OCI-LY1 (cell line): Measurements from ENCODE around the gene CNTN5.

Experiments used
- H2AFZ ChIP-seq: fragments of 200-600 bp; sonication (generic), shearing (Covaris generic); 2 replicates; pipeline ENCODE4 v1.6.0; 2014; ENCODE audit warnings: antibody characterized with exemption, mild to moderate bottlenecking, low read length
- H3F3A ChIP-seq: fragments of 200-600 bp; sonication (generic), shearing (Covaris generic); 2 replicates; pipeline ENCODE4 v1.6.0; 2014; ENCODE audit warnings: mild to moderate bottlenecking, antibody characterized with exemption, low read length, moderate library complexity; ENCODE audit not compliant: insufficient read depth
- H3K27ac ChIP-seq: fragments of 200-600 bp; sonication (generic); 2 replicates; pipeline ENCODE4 v1.5.1; 2014; ENCODE audit warnings: low read length, mixed run types, mild to moderate bottlenecking, low read depth; ENCODE audit not compliant: poor library complexity, severe bottlenecking
- H3K27me3 ChIP-seq: fragments of 200-600 bp; sonication (generic); 2 replicates; pipeline ENCODE4 v1.6.0; 2014; ENCODE audit warnings: antibody characterized with exemption, mild to moderate bottlenecking, low read length, moderate library complexity; ENCODE audit not compliant: insufficient read depth
- H3K36me3 ChIP-seq: fragments of 200-600 bp; sonication (generic); 2 replicates; pipeline ENCODE4 v1.6.1; 2014; ENCODE audit warnings: mild to moderate bottlenecking, antibody characterized with exemption, low read length, moderate library complexity, mixed read lengths; ENCODE audit not compliant: insufficient read depth
- H3K4me1 ChIP-seq: fragments of 200-600 bp; sonication (generic); 2 replicates; pipeline ENCODE4 v1.5.1; 2014; ENCODE audit warnings: mild to moderate bottlenecking, low read length, moderate library complexity; ENCODE audit not compliant: insufficient read depth, severe bottlenecking
- H3K4me2 ChIP-seq: fragments of 200-600 bp; sonication (generic), shearing (Covaris generic); 2 replicates; pipeline ENCODE4 v1.6.1; 2014; ENCODE audit warnings: low read length
- H3K4me3 ChIP-seq: fragments of 200-600 bp; sonication (generic); 2 replicates; pipeline ENCODE4 v1.5.1; 2014; ENCODE audit warnings: low read length, low read depth, mild to moderate bottlenecking, mixed read lengths; ENCODE audit not compliant: poor library complexity, severe bottlenecking
- H3K79me2 ChIP-seq: fragments of 200-600 bp; shearing (Covaris generic); 2 replicates; pipeline ENCODE4 v1.6.1; 2016; ENCODE audit warnings: mixed run types, low read length, mixed read lengths; ENCODE audit not compliant: insufficient read depth
- H3K9ac ChIP-seq: fragments of 200-600 bp; sonication (generic), shearing (Covaris generic); 2 replicates; pipeline ENCODE4 v1.6.1; 2014; ENCODE audit warnings: mild to moderate bottlenecking, low read length, mixed read lengths
- H3K9me2 ChIP-seq: fragments of 200-600 bp; sonication (generic), shearing (Covaris generic); 2 replicates; pipeline ENCODE4 v1.6.1; 2014; ENCODE audit warnings: low read depth, mild to moderate bottlenecking, low read length, mixed read lengths
- H3K9me3 ChIP-seq: fragments of 200-600 bp; shearing (Covaris generic); 2 replicates; pipeline ENCODE4 v1.6.1; 2014; ENCODE audit warnings: low read length, mixed read lengths
- H4K20me1 ChIP-seq: fragments of 200-600 bp; sonication (generic), shearing (Covaris generic); 2 replicates; pipeline ENCODE4 v1.6.0; 2016; ENCODE audit warnings: mild to moderate bottlenecking, low read length; ENCODE audit not compliant: insufficient read depth
- EZH2 ChIP-seq: fragments of 200-600 bp; sonication (generic), shearing (Covaris generic); IDR thresholded peaks from 2 replicates; pipeline ENCODE4 v1.8.0; 2017; ENCODE audit warnings: borderline replicate concordance, mixed run types, mild to moderate bottlenecking, antibody characterized with exemption, low read length, moderate library complexity, mixed read lengths
- TF ChIP-seq, protein P1 (sequence below): fragments of 200-600 bp; sonication (generic), shearing (Covaris generic); IDR thresholded peaks from 2 replicates; pipeline ENCODE4 v1.5.1; 2017; ENCODE audit warnings: mild to moderate bottlenecking, antibody characterized with exemption, low read length, moderate library complexity, mixed read lengths

Gene CNTN5

DNA sequence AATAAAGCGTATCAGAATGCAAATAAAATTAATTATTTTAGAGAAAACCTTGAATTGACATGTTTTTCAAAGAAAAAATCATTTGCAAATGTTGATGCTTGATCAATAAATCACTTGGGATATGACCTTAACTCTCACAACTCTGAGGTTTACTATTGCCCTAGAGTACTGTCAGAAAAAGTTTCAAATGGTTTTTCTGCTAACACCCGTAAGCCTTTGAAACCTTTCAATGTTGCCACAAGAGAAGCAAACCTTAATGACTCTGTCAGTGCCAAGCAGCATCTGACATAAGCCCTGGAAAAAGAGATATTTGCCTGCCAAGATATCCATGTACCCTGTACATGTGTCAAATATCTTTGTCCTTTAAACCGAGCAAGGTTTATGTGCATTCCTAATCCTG, 1282.1 kb downstream of the CNTN5 start:
- Histone ChIP-seq H3K4me3 (no peak overlapping the region), H3K9me3 (no peaks in the 10 kb centered on the region), H3K27me3 (no peaks in the 10 kb centered on the region), H3K9me2 (no peaks in the 10 kb centered on the region), H3K4me1 (no peaks in the 10 kb centered on the region), H3K79me2 (no peaks in the 10 kb centered on the region), H3K36me3 (no peaks in the 10 kb centered on the region), H3K9ac (no peak overlapping the region), H3F3A (no peaks in the 10 kb centered on the region), H3K27ac (no peak overlapping the region), H4K20me1 (no peaks in the 10 kb centered on the region), H2AFZ (no peak overlapping the region), H3K4me2 (no peak overlapping the region)
- TF ChIP-seq, protein P1, sequence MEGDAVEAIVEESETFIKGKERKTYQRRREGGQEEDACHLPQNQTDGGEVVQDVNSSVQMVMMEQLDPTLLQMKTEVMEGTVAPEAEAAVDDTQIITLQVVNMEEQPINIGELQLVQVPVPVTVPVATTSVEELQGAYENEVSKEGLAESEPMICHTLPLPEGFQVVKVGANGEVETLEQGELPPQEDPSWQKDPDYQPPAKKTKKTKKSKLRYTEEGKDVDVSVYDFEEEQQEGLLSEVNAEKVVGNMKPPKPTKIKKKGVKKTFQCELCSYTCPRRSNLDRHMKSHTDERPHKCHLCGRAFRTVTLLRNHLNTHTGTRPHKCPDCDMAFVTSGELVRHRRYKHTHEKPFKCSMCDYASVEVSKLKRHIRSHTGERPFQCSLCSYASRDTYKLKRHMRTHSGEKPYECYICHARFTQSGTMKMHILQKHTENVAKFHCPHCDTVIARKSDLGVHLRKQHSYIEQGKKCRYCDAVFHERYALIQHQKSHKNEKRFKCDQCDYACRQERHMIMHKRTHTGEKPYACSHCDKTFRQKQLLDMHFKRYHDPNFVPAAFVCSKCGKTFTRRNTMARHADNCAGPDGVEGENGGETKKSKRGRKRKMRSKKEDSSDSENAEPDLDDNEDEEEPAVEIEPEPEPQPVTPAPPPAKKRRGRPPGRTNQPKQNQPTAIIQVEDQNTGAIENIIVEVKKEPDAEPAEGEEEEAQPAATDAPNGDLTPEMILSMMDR = no peak
- no peak for TF ChIP-seq EZH2

DNA sequence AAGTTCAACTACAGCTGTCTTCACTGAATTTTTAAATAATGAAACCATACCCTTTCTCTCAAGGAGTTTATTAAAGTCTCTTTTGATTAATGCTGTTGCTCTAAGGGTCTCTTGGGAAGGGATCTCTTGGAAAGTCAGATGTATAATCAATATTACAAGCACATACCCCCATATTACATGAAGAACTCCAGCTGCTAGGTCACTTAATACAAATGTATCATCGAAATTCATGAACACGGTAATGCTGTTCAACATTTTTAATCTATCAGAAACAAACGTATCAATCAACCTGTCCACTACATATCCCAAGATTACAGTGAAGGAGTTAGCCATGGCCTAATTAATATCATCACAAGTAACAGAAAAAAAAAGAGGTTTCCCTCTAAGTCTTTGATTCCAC, 1283.1 kb downstream of the CNTN5 start:
- Histone ChIP-seq H3K27ac (no peak overlapping the region), H3K4me2 (no peak overlapping the region), H3K79me2 (no peaks in the 10 kb centered on the region), H3K9ac (no peak overlapping the region), H4K20me1 (no peaks in the 10 kb centered on the region), H3K4me3 (no peak overlapping the region), H2AFZ (no peak overlapping the region), H3K27me3 (no peaks in the 10 kb centered on the region), H3K36me3 (no peaks in the 10 kb centered on the region), H3K9me3 (no peaks in the 10 kb centered on the region), H3K9me2 (no peaks in the 10 kb centered on the region), H3K4me1 (no peaks in the 10 kb centered on the region), H3F3A (no peaks in the 10 kb centered on the region)
- TF ChIP-seq, protein P1 = no peak
- TF ChIP-seq EZH2 = no peak

DNA sequence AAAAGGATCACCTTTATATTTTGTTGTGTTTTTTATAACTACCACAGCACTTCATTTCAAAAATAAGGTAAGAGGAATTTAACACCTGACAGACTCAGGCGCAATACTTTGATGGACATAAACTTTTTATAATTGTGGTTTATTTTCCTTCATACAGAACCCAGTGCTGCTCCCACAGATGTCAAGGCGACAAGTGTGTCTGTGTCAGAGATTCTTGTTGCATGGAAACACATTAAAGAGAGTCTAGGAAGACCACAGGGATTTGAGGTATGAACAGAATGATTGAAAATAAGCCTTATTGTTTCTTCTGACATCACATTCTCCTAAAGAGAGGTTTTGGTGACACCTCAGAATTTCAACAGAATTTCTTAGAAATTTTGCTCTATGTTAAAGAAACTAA, 1287.5 kb downstream of the CNTN5 start:
- no peak overlapping the region for H3K9ac ChIP-seq
- no peak overlapping the region for H3K4me2 ChIP-seq
- no peaks in the 10 kb centered on the region for H3K9me2 ChIP-seq
- TF ChIP-seq, protein P1 = no peak
- no peak for TF ChIP-seq EZH2
- no peaks in the 10 kb centered on the region for H3K79me2 ChIP-seq
- H3K27ac ChIP-seq = no peak overlapping the region
- H3K27me3 ChIP-seq = no peaks in the 10 kb centered on the region
- H3K36me3 ChIP-seq = no peaks in the 10 kb centered on the region
- H3K9me3 ChIP-seq = no peaks in the 10 kb centered on the region
- H4K20me1 ChIP-seq = no peaks in the 10 kb centered on the region
- no peak overlapping the region for H3K4me3 ChIP-seq
- no peaks in the 10 kb centered on the region for H3K4me1 ChIP-seq
- no peak overlapping the region for H2AFZ ChIP-seq
- no peaks in the 10 kb centered on the region for H3F3A ChIP-seq
